MCF 10A (cell line): ENCODE measurements around the gene LRRC61. TPM values are rescaled to one million over a fixed set of nuclear protein-coding genes. Genes with fewer than 3 reads are reported as not detected.

Source experiments
- BruUV-seq: library from RNA; stranded (reverse); fragments of 400-500 nt; replicated peaks from 2 replicates; lab custom pipeline; 2021; lab: Mats Ljungman, UMichigan
- CTCF ChIA-PET: fragments of 300-600 bp; sonication (Branson Sonifier 250); formaldehyde crosslinking; extraction: SDS; loops from one replicate; lab custom pipeline; 2021; ENCODE audit warnings: antibody characterized with exemption, inconsistent platforms; lab: Yijun Ruan, JAX
- POLR2A ChIA-PET: fragments of 300-600, 350-650 bp; sonication (Branson Sonifier 250); formaldehyde crosslinking; extraction: SDS; loops from one replicate; lab custom pipeline; 2020; ENCODE audit warnings: antibody characterized with exemption, inconsistent platforms; lab: Yijun Ruan, JAX
- DNase-seq: peaks from one replicate; pipeline ENCODE4 v3.0.0-alpha.2; 2018; ENCODE audit not compliant: unreplicated experiment
- H3K27ac Mint-ChIP-seq: one replicate; pipeline ENCODE4 v1.8.0; 2022; ENCODE audit warnings: mild to moderate bottlenecking, low read depth, mixed read lengths; ENCODE audit not compliant: unreplicated experiment
- H3K27me3 Mint-ChIP-seq: one replicate; pipeline ENCODE4 v1.8.0; 2022; ENCODE audit warnings: mixed read lengths; ENCODE audit not compliant: insufficient read depth, unreplicated experiment
- H3K36me3 Mint-ChIP-seq: one replicate; pipeline ENCODE4 v1.8.0; 2022; ENCODE audit warnings: mild to moderate bottlenecking, moderate library complexity, mixed read lengths; ENCODE audit not compliant: insufficient read depth, unreplicated experiment
- H3K4me1 Mint-ChIP-seq: one replicate; pipeline ENCODE4 v1.8.0; 2022; ENCODE audit warnings: mixed read lengths; ENCODE audit not compliant: insufficient read depth, unreplicated experiment
- H3K4me3 Mint-ChIP-seq: one replicate; pipeline ENCODE4 v1.8.0; 2022; ENCODE audit warnings: mild to moderate bottlenecking, moderate library complexity, mixed read lengths; ENCODE audit not compliant: unreplicated experiment
- H3K9me3 Mint-ChIP-seq: one replicate; pipeline ENCODE4 v1.8.0; 2022; ENCODE audit warnings: mixed read lengths; ENCODE audit not compliant: unreplicated experiment
- CTCF ChIP-seq: fragments of 200-600 bp; IDR thresholded peaks from one replicate; pipeline ENCODE4 v1.8.0; 2022; ENCODE audit warnings: antibody characterized with exemption, mild to moderate bottlenecking; ENCODE audit not compliant: unreplicated experiment
- intact Hi-C: fragments of 100-400 bp; cut with micrococcal nuclease; formaldehyde crosslinking; loops from 2 replicates; pipeline ENCODE4 v1.14.1; 2022
- total RNA-seq: library from RNA; stranded (reverse); gene quantifications from 2 replicates; pipeline ENCODE4 v1.2.3, GENCODE V29; 2022

LRRC61 gene
- total RNA-seq, 1 experiment from 2014 or later: 8.4 TPM

GRCh38 chr7:150361807-150362621 is 38.9 kb downstream of the LRRC61 start:
- Mint-ChIP-seq H3K27me3 (no peaks in the 10 kb centered on the region), H3K36me3 (no peaks in the 10 kb centered on the region), H3K27ac (no peak overlapping the region), H3K4me3 (no peak overlapping the region), H3K9me3 (no peaks in the 10 kb centered on the region), H3K4me1 (no peaks in the 10 kb centered on the region)
- POLR2A ChIA-PET: no interaction called here
- no TSS peak for BruUV-seq
- intact Hi-C loops: no loop called here
- no peak for TF ChIP-seq CTCF
- DNase-seq: no peak
- CTCF ChIA-PET: interaction anchor here (0.7 to 1.3 kb wide), 3 partner anchors 59 to 1819 kb away, joined by 3 to 4 read pairs (median 3); no protein-coding TSS in a partner anchor

DNA sequence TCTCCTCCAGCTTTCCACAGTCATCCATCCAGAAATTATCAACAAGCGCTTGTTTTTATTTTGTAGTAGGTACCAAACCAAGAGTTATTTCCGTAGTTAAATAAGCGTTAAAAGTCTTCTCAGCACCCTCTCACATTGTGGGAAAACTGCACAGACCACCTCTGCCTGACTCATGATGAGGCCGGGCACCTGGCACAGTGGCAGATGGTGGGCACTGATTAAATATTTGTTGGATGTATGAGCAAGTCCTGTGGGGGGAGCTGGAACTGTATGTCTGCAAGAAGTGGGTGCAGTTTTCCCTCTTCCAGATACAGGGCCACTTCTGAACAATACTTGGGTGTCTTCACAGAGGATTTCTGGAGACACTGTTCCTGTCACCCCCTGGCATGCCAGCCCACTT is 40.2 kb downstream of the LRRC61 start:
- Mint-ChIP-seq H3K27ac (no peak overlapping the region), H3K9me3 (no peaks in the 10 kb centered on the region), H3K4me1 (no peaks in the 10 kb centered on the region), H3K36me3 (no peaks in the 10 kb centered on the region), H3K4me3 (no peak overlapping the region), H3K27me3 (no peaks in the 10 kb centered on the region)
- CTCF ChIA-PET: interaction anchor here (0.7 to 1.4 kb wide), 4 partner anchors 9 to 514 kb away, joined by 3 to 4 read pairs (median 3); no protein-coding TSS in a partner anchor
- TF ChIP-seq CTCF: no peak
- POLR2A ChIA-PET: no interaction called here
- intact Hi-C loops: no loop called here
- no TSS peak for BruUV-seq
- no peak for DNase-seq

DNA sequence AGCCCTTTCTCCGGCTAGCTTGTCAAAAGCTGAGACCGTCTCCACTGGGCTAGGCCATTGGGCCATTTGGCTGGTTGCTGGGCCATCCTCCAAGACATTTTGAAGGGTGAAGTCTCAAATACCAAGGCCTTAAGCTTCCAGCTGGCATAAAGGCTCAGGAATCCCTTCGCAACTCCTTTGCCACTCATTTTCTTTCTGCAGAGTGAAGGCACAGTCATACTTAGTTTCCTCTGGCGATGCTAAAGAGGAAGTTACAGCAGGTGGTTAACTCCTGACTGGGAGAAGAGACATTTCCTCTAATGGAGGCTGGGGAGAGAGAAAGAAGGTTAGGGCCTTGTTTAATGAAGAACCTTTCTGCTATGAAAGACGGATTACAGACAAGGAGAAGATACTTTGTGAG is 40.7 kb downstream of the LRRC61 start:
- no TSS peak for BruUV-seq
- no peaks in the 10 kb centered on the region for H3K36me3 Mint-ChIP-seq
- H3K4me3 Mint-ChIP-seq: no peak overlapping the region
- H3K27ac Mint-ChIP-seq: no peak overlapping the region
- no peaks in the 10 kb centered on the region for H3K27me3 Mint-ChIP-seq
- no peaks in the 10 kb centered on the region for H3K9me3 Mint-ChIP-seq
- CTCF ChIA-PET: interaction anchor here (0.9 to 1.4 kb wide), 2 partner anchors 15 to 78 kb away, joined by 3 to 4 read pairs; no protein-coding TSS in a partner anchor
- DNase-seq: no peak
- no peaks in the 10 kb centered on the region for H3K4me1 Mint-ChIP-seq
- POLR2A ChIA-PET: no interaction called here
- no peak for TF ChIP-seq CTCF
- intact Hi-C loops: no loop called here

DNA sequence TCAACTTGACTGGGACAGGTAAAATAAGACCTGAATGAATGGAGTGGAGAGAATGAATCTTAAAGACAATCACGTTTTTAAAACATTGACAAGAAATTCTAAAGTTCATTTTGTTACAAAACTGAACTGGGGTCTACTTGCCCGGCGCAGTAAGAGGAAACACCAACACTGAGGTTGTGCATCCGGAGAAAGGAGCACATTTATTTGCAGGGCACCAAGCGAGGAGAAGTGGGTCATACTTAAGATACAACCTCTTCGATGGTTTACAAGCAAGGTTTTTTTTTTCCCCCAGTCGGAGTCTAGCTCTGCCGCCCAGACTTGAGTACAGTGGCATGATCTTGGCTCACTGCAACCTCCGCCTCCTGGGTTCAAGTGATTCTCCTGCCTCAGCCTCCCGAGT is 42.0 kb downstream of the LRRC61 start:
- Mint-ChIP-seq H3K27ac (no peak overlapping the region), H3K36me3 (peaks cover 2% of the 10 kb centered on the region), H3K27me3 (no peaks in the 10 kb centered on the region), H3K9me3 (no peaks in the 10 kb centered on the region), H3K4me1 (no peaks in the 10 kb centered on the region), H3K4me3 (no peak overlapping the region)
- CTCF ChIA-PET: interaction anchor here (0.6 to 3.3 kb wide), 4 partner anchors 9 to 942 kb away, joined by 3 to 18 read pairs (median 4); no protein-coding TSS in a partner anchor
- intact Hi-C loops: no loop called here
- BruUV-seq: no TSS peak
- POLR2A ChIA-PET: interaction anchor here (0.6 kb wide), 1 partner anchor 695 kb away, joined by 3 read pairs; no protein-coding TSS in a partner anchor
- no peak for DNase-seq
- TF ChIP-seq CTCF: no peak
